Measurements from ENCODE around the gene FXYD6.

GRCh38 chr11:117878939-117879475 is 2.5 kb upstream of the FXYD6 start:
- no peak for TF ChIP-seq EZH2 (IDR thresholded peaks at IDR 0.05; ENCODE audit: borderline replicate concordance, low read depth, low read length, poor library complexity, severe bottlenecking)
- TF ChIP-seq CTCF (conservative IDR thresholded peaks at IDR 0.05; ENCODE audit: low read depth, low read length), result no peak

All from A673 (cell line).